NCI-H1105 treated with DMSO at 0.1 percent for 48 hours (cell line): Measurements from ENCODE around the gene TFPT.

Experiments
- DNase-seq: peaks from one replicate; lab custom pipeline; 2025; lab: John Stamatoyannopoulos, UW

Gene TFPT

DNA sequence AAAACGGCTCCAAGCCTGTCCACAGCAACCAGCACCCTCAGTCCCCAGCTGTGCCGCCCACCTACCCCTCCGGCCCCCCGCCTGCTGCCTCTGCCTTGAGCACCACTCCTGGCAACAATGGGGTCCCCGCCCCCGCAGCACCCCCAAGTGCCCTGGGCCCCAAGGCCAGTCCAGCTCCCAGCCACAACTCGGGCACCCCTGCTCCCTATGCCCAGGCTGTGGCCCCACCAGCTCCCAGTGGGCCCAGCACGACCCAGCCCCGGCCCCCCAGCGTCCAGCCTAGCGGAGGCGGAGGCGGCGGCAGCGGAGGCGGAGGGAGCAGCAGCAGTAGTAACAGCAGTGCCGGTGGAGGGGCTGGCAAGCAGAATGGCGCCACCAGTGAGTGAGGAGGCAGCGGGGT lies 32.7 kb upstream of the TFPT start:
- DNase-seq: no peak

DNA sequence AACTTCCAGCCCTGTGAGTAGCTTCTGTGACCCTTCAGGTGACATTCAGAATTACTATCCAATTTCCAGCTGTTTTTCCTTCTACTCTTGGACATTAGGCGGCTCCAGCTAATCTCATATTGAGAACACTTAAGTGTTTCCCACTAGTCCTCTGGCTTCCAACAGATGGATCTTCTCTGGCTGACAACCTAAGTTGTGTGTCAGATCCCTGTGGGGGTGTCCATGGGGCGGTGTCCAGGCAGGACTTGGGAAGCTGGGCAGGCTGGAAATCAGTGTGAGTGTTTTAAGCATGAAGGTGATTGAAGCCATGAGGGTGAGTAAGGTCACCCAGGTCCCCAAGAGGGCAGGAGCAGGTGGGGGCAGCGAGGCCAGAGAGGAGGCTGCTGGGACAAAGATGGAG lies 32.2 kb upstream of the TFPT start:
- no peak for DNase-seq

DNA sequence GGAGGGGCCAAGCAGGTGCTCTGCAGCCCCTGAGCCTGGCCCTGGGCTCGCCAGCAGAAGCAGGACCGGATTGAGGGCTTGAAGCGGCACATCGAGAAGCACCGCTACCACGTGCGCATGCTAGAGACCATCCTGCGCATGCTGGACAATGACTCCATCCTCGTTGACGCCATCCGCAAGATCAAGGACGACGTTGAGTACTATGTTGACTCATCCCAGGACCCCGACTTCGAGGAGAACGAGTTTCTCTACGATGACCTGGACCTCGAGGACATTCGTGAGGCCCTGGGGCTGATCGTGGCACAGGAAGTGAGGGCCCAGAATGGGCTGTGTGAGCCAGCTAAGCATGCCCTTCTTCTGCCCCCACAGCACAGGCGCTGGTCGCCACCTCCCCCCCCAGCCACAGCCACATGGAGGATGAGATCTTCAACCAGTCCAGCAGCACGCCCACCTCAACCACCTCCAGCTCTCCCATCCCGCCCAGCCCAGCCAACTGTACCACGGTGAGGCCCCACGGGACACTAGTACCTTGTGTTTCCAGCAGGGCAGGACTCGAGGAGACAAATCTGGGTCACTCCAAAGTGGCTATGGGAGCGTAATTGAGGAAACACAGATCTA lies 30.2 kb upstream of the TFPT start:
- DNase-seq: no peak

DNA sequence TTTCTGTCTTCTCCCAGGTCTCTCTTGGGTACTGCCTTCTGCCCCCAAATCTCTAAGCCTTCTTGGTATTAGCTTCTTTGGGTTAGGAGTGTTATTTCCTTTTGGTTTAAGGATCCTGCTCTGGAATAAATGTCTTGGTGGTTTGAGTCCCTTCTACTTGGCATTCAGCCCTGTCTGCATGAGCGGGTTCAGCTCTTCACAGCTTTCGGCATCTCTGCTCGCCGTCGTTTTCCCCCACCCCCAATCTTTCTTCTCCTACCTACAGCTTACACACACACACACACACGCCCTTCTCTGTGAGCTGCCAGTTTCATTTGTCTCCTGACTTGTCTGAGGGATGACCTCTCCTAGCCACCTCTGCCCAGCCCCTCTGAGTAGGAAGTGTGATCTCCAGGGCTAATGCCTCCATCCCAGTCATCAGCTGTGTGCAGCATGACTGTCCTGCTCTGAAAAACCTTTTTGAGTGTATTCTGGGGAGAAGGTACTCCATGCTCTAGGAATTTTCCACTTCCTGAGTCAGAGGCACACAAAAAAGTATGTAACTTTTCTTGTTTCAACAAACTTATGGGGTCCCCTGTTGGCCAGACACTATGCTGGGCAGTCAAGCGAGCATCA lies 26.8 kb upstream of the TFPT start:
- DNase-seq: no peak

DNA sequence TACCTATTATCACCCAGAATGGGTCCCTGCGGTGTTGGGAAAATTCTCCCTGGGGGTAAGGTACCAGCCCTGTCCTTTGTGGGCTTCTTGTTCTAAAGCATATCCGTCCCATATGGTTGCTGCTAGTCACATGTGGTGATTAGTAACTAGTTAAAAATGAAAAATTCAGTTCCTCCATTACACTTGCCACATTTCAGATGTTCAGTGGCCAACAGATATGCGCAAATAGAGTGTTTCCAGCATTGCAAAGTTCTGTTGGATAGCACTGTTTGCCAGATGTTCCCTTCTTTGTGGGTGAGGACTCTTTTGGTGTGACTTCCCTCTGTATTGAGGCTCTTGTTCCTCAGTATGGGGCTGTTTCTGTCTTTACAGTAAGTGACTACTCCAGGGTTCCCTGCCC lies 25.9 kb upstream of the TFPT start:
- DNase-seq: no peak

DNA sequence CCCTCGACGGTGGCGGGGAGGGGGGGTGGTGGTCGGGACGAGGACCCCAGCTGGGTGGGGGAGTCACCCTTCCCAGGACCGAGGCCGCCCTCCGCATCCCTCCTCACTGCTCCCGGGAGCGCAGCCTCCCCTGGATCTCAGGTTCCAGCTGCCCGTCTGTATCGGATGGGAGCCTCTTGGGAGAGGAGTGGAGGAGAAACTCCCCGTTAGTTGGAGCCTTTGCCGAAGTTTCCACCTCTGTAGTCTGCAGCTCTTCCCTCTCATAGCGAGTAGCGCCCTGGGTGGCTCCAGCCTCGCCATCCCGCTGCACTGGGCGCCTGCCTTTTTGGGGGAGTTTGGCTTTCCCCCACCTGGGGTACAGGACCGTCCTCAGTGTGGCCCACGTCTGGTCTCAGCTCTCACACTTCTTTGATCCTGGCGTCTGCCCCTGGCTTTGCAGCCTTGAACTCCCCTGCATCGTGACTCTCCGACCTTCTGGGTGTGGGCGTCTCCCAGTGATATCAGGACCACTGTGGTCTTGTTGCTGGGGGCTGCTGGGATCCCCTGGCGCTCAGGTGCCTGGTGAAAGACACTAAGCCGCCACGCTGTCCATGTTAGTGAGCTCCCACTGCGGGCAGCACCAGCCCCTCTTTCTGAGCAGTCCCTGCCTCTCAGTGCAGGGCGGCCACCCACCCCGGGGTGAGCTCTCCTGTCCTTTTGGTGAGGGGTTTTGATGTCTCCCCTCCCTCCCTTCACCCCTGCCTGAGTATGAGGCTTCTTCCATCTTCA lies 23.2 kb upstream of the TFPT start:
- DNase-seq: no peak

DNA sequence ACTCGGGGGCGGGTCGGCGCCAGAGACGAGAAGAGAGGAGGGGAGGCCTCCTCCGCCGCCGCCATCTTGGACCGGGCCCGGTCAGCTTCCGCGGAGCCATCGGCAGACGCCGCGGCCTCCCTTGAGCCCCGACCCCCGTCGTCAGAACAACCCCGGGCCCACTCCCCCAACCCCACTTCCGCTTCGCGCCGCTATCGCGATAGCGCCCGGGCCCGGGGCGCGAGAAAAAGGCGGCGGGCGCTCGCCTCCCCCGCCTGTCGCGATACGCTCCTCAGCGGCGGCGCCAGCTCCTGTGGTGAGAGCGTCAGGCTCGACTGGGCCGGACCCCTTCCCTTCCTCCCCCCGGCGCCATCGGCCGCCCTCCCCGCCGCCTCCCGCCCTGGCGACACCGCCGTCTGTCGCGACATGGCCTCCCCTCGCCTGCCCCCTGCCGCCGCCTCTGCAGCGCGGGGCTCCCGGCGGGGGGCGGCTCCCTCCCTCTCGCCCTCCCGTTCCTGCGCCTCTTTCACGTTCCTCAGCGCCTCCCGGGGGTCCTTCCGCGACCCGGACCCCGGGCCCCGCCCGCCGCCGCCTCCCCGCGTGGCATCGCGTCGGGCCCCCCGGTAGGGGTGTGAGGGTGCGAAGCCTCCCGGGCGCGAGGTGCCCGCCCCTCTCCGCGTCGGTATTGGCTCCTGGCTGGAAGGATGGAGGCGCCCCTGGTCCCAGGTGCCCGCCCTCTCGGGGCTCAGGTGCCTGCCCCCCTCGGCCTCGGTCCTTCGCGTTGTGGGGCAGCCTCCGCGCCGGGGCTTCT lies 22.4 kb upstream of the TFPT start, which contains the start of gene CNOT3:
Gene CNOT3, plus strand, starts transcription at position 64 of the 790 bp plus-strand sequence. CDS start 5,217 bp downstream, outside the sequence.
- no peak for DNase-seq

DNA sequence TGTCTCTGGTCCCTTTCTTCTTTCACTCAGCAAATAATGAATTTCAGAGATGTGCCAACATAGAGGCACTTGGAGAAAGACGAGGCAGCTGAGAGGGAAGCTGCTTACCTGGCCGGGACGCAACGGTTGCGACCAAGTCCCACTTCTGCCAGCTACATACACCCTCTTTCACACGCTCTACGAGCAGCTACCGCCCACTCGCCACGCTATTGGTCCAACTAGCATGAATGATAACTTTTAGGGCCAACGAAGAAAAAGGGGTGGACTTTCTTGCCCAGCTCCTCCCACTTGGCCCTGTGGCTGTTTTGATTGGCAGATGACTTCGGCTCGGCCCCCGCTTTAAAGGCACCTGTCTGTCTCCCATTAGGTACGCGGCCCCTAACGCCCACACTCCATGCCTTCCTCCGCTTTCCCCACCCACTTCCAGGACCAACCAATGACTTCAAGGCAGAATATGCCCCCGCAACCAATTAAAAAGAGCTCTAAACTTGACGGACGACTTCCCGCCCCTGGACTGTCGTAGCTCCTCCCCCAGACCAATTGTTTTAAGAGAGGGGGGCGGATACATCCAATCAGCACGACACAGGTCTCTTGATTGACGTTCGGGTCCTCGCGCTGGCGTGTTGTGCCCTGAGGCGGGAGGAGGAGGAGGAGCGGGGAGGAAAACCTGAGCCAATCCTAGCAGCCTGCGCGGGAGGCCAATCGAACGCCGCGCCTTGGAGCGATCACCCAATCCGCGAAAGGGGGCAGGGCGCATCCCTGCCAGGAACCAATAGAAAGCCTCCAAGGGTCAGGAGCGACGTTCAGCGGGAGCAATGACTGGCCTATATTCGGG lies 21.6 kb upstream of the TFPT start:
- DNase-seq: peak; percentile 100

DNA sequence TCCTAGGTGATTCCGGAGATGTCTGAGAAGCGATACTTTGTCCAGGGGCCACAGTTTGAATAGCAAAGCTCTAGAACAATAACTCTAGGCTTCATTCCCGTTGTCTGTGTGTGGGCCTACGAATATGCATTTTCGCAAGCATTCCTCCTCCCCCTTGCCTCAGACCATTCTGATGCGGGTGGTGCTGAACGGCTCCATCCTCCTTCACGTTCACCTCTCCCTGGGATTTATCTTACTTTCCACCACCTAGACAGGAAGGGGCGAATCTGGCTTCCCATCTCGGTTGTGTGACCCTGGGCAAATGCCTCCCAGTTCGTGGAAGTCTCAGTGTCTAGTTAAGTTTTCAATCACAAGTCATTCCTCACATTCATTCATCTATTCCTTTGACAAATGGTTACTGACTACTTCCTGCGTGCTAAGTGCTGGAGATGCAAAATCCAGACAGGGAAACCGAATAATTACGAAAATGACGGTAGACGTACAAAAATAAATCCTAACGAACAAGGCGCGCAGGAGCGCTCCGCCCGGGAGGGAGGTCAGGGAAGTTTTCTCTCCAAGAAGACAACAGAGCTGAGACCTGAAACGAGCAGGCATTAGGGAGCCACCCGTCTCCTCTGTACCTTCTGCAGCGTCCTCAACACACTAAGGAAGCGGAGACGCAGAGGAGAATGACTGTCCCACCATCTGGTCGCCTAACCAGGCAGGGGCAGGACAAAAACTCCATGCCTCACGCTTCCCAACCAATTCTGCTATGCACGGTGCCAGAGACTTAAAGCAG lies 20.8 kb upstream of the TFPT start:
- no peak for DNase-seq

DNA sequence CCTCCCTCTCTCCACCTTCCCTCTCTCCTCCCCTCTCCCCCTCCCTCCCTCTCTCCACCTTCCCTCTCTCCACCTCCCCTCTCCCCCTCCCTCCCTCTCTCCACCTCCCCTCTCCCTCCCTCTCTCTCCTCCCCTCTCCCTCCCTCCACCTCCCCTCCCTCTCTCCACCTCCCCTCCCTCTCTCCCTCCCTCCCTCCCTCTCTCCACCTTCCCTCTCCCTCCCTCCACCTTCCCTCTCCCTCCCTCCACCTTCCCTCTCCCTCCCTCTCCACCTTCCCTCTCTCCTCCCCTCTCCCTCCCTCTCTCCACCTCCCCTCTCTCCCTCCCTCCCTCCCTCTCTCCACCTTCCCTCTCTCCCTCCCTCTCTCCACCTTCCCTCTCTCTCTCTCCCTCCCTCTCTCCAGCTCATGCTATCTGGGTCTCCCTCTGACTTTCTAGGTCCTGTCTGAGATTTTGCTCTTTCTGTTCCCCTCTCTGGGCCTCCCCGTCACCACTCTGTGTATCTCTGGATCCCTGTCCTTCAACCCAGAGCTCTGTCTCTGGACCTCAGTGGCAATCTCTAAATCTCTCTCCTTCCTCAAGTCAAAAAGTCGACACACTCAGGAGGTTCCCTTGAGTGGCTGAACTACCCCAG lies 18.6 kb upstream of the TFPT start:
- no peak for DNase-seq

DNA sequence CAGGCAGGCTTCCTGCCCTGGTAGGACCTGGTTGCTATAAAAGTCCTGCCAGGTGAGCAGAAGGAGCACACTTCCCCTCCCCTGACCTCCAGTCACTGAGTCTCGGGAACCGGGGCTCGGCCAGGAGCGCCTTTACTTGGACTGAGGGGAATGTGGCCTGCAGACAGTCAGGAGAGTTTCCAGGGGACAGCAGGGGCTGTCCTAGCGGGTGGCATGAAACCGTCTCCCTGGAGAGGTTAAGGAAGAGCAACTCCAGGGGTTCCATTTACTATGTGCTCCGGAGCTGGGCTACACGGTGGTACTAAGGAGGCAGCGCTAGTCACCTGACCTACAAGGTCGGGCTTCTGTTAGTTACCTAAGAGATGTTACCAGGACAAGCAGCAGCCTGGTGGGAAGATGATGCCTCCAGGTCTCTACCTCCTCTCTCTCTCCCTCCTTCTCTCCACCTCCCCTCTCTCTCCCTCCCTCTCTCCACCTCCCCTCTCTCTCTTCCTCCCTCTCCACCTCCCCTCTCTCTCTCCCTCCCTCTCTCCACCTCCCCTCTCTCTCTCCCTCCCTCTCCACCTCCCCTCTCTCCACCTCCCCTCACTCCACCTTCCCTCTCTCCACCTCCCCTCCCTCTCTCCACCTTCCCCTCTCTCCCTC lies 18.0 kb upstream of the TFPT start:
- DNase-seq: peak; percentile 51

DNA sequence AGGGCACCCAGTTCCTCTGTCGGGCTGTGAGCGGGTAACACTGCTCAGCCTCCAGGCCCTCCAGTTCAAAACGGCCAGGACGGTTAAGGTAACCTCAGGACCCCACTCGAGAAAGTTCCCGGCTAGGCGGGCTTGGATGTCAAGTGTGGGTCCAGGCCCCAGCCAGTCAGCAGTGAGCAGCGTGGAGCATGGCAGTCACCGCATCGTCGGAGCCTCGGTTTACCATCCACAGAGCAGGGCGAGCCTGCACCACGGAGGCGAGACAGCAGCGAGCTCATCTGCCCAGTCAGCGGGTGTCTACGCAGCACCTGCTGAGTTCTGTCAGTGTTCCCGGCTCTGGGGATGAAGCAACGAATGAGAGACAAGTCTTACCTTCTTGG lies 14.2 kb upstream of the TFPT start:
- DNase-seq: no peak

DNA sequence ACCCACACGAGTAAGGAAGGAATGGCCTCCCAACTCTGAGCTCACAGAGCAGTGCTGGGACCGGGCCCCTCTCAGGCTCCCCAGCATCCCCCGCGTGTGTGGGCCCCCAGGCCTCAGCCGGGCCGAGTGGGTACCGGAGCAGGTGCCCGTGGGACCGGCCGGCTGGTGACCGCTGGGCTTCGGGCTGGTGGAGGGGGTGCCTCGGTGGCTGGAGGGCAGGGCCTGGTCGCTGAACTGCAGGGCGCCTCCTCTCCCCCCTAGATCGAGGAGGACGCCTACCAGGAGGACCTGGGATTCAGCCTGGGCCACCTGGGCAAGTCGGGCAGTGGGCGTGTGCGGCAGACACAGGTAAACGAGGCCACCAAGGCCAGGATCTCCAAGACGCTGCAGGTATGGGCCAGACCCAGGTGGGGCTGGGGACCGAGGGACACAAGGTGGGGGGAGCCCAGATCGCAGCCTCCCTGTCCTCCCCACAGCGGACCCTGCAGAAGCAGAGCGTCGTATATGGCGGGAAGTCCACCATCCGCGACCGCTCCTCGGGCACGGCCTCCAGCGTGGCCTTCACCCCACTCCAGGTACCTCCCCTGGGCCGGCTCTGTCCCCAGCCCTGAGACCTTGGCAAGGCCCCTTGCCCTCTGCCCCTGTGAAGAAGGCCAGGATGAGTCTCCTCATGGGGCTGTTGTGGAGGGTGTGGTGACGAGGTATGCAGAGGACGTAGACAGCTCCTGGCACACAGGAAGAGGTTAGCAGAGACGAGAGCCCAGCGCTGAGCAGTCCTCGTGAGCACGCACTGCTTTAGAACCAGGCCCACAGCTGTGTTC lies 13.5 kb upstream of the TFPT start:
- DNase-seq: no peak

DNA sequence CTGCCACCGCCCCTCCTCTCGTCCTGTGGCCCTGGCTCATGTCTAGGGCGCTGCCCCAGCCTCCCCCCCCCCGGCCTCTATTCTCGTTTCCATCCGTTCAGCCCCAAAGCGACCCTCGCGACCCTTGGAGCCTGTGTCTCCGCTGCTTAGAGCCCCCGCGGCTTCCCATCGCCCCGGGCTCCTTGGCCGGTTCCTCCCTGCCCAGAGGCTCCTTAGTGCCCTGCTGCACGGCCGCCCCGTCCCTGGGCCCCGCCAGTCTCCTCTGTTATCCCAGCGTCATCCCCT lies 12.9 kb upstream of the TFPT start:
- DNase-seq: no peak

DNA sequence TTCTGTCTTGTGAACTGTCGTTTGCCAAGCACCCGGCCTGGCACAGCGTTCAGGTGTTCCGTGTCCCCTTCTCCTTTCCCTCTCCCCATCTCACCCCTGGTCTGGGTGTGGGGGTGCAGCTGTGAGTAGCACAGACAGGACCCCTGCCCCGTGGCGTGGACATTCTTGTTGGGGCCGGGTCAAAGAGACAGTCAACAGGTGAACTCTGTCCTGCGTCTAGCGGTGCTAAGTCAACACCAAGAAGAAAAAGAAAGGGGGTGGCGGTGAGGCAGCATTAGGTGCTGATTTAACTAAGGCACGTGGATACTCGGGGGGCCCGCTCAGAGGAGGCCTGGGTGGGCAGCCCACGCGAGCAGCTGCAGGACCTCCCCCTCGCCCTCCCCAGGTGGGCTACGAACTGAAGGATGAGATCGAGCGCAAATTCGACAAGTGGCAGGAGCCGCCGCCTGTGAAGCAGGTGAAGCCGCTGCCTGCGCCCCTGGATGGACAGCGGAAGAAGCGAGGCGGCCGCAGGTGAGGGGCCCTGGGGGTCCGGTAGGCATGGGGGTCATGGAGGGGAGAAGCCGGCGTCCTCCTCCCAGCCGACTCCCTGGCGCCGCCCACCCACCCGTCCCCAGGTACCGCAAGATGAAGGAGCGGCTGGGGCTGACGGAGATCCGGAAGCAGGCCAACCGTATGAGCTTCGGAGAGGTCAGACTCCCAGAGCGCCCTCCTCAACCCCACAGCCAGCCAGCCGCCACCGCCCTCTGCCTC lies 12.4 kb upstream of the TFPT start:
- DNase-seq: no peak

DNA sequence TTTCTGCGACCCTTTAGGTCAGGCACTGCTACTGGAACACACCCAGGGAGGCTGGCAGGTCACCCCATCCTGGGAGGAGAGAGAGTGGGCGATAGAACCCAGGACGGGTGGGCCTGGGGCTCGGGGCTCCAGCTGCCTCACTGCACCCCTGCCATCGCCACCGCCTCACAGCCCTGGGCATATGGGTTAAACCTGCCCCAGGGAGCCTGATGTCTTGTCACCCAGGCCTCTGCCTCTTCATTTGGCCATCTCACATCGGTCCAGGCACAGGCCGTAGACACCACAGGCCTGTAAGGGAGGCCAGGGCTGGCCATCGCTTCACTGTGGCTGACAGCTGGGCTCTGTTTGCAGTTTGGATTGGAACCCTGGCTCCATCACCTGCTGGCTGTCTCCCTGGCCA lies 10.3 kb upstream of the TFPT start:
- DNase-seq: no peak

DNA sequence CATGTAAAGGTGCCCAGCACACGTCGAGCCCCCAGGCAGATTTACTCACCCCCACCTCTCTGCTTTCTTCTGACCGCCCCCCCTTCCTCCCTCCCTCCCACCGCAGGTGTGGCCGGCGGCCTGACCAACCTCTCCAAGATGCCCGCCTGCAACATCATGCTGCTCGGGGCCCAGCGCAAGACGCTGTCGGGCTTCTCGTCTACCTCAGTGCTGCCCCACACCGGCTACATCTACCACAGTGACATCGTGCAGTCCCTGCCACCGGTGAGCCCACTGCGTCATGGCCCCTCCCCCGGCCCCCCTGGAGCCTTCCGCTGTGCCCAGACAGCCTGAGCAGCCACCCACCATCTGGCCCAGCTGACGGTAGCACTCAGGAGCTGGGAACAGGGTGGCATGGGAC lies 8.9 kb upstream of the TFPT start:
- DNase-seq: no peak

DNA sequence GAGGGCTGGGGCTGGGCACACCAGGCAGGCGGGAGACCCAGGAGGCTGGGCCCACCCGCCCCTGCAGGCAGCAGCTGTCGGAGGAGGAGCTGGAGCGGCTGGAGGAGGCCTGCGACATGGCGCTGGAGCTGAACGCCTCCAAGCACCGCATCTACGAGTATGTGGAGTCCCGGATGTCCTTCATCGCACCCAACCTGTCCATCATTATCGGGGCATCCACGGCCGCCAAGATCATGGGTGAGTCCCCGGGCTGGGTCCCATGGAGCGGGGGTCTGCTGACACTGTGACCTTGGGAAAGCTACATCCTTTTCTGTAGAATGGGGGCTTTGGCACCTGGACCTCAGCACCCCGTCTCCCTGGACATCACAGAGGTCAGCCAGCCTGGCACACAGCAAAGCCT lies 8.2 kb upstream of the TFPT start:
- DNase-seq: no peak

DNA sequence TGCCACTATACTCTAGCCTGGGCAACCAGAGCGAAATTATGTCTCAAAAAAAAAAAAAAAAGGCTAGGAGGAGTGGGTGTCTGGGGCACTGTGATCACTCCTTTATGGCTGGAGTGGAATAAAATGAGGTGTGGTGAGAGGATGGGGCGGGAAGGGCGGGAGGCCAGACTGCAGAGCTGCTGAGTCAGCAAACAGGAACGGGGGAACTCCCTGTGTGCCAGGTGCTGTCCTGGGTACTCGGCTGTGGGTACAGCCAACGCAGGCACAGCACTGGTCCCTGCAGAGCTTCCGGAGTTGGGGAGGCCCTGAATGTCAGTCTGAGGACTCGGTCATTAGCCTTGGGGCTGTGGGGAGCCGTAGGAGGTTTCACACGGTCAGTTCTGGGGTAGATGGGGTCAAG lies 5.8 kb upstream of the TFPT start:
- DNase-seq: no peak
